B cell (primary cell): Measurements from ENCODE around the gene QKI.

Source experiments
- EZH2 ChIP-seq: IDR thresholded peaks from 2 replicates; pipeline ENCODE4 v1.6.1; 2012; ENCODE audit warnings: borderline replicate concordance, low read depth, mild to moderate bottlenecking, moderate library complexity, low read length; ENCODE audit not compliant: insufficient read depth, poor library complexity, severe bottlenecking
- TF ChIP-seq, protein P1 (sequence below): fragments of 200-600 bp; IDR thresholded peaks from one replicate; pipeline ENCODE4 v1.8.0; 2022; ENCODE audit warnings: antibody characterized with exemption, mild to moderate bottlenecking

DNA sequence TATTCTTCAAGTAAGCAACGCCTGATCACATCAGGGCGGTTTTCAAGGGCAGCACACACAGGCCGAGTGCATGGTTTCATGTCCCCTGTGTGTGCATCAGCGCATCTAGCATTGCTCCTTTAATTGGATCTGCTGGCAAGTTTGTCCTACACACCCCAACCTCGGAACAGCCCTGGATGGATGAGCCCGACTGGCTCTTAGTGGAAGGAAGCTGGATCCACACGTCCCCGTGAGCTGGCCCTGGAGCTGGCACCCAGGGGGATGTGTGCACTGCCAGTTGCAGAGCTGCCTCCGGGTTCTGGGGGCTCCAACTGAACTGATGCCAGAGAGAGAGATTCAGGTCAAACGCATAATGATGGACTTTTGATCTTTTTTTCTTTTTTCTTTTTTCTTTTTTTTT, 39.2 kb upstream of the QKI start:
- TF ChIP-seq, protein P1, sequence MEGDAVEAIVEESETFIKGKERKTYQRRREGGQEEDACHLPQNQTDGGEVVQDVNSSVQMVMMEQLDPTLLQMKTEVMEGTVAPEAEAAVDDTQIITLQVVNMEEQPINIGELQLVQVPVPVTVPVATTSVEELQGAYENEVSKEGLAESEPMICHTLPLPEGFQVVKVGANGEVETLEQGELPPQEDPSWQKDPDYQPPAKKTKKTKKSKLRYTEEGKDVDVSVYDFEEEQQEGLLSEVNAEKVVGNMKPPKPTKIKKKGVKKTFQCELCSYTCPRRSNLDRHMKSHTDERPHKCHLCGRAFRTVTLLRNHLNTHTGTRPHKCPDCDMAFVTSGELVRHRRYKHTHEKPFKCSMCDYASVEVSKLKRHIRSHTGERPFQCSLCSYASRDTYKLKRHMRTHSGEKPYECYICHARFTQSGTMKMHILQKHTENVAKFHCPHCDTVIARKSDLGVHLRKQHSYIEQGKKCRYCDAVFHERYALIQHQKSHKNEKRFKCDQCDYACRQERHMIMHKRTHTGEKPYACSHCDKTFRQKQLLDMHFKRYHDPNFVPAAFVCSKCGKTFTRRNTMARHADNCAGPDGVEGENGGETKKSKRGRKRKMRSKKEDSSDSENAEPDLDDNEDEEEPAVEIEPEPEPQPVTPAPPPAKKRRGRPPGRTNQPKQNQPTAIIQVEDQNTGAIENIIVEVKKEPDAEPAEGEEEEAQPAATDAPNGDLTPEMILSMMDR: no peak
- TF ChIP-seq EZH2: no peak
